Endodermal cell (in vitro differentiated cells): Measurements from ENCODE around the gene HSPA9. TPM values are rescaled to one million over a fixed set of nuclear protein-coding genes. Genes with fewer than 3 reads are reported as not detected.

ENCODE experiments used
- DNase-seq: peaks from one replicate; pipeline ENCODE4 v3.0.0-alpha.2; 2017
- H3K27ac ChIP-seq: 2 replicates; pipeline ENCODE4 v1.5.1; 2013; ENCODE audit warnings: mild to moderate bottlenecking, low read depth, low read length, moderate library complexity
- H3K27me3 ChIP-seq: 2 replicates; pipeline ENCODE4 v1.6.1; 2013; ENCODE audit warnings: mild to moderate bottlenecking, low read length, moderate library complexity; ENCODE audit not compliant: insufficient read depth, control insufficient read depth, poor library complexity, severe bottlenecking
- H3K36me3 ChIP-seq: 2 replicates; pipeline ENCODE4 v1.7.0; 2013; ENCODE audit warnings: mild to moderate bottlenecking, low read length, moderate library complexity; ENCODE audit not compliant: control insufficient read depth, insufficient read depth
- H3K4me1 ChIP-seq: one replicate; pipeline ENCODE4 v1.7.0; 2013; ENCODE audit warnings: low read length; ENCODE audit not compliant: control insufficient read depth, insufficient read depth
- H3K4me3 ChIP-seq: 2 replicates; pipeline ENCODE4 v1.5.1; 2013; ENCODE audit warnings: mild to moderate bottlenecking, low read length, moderate library complexity
- H3K9ac ChIP-seq: 2 replicates; pipeline ENCODE4 v1.6.1; 2013; ENCODE audit warnings: mild to moderate bottlenecking, low read length, moderate library complexity; ENCODE audit not compliant: poor library complexity, severe bottlenecking; ENCODE audit errors: extremely low read depth
- H3K9me3 ChIP-seq: 2 replicates; pipeline ENCODE4 v1.6.1; 2013; ENCODE audit warnings: mild to moderate bottlenecking, low read length, moderate library complexity; ENCODE audit not compliant: control insufficient read depth
- H3K27ac Mint-ChIP-seq: 2 replicates; pipeline ENCODE4 v1.8.0; 2020; ENCODE audit warnings: mixed read lengths
- H3K27me3 Mint-ChIP-seq: 2 replicates; pipeline ENCODE4 v1.8.0; 2021; ENCODE audit warnings: mild to moderate bottlenecking, mixed read lengths; ENCODE audit not compliant: insufficient read depth
- H3K36me3 Mint-ChIP-seq: 2 replicates; pipeline ENCODE4 v1.8.0; 2020; ENCODE audit warnings: low read depth, mixed read lengths
- H3K4me1 Mint-ChIP-seq: 2 replicates; pipeline ENCODE4 v1.8.0; 2020; ENCODE audit warnings: mixed read lengths
- H3K4me3 Mint-ChIP-seq: 2 replicates; pipeline ENCODE4 v1.8.0; 2020; ENCODE audit warnings: mild to moderate bottlenecking, moderate library complexity, mixed read lengths
- H3K9me3 Mint-ChIP-seq: 2 replicates; pipeline ENCODE4 v1.8.0; 2020; ENCODE audit warnings: mild to moderate bottlenecking, mixed read lengths
- CTCF ChIP-seq: fragments of 200-600 bp; sonication (generic); conservative IDR thresholded peaks from 2 replicates; pipeline ENCODE4 v1.5.0; 2021; ENCODE audit warnings: antibody characterized with exemption, mild to moderate bottlenecking
- WGBS, 2 experiments: methylation state at CpG; one replicate each; pipeline versions ENCODE4 v1.1.5 to v1.1.7; 2013; ENCODE audit warnings: missing lambda C conversion rate in 2 of 2, mixed read lengths in 1 of 2; ENCODE audit not compliant: insufficient coverage in 1 of 2, insufficient read length in 1 of 2; 5-methylcytosine and 5-hydroxymethylcytosine counted together
- total RNA-seq, 2 donors: library from RNA; stranded (reverse); fragmentation: NEBNext Ultra II Directional in 1 of 2; extraction: Animal tissue kit (Norgen Biotek cat#: 25700) in 1 of 2; gene quantifications; 2 replicates in 1 of 2; 3 replicates in 1 of 2; pipeline ENCODE4 v1.2.1, GENCODE V29; 2021

The HSPA9 gene
- total RNA-seq, 2 donors from 2014 or later: 201 to 212 TPM

- Mint-ChIP-seq H3K27ac (peak overlapping the region; percentile 70), H3K9me3 (no peaks in the 10 kb centered on the region), H3K4me1 (peaks cover 17% of the 10 kb centered on the region), H3K4me3 (no peak overlapping the region), H3K27me3 (no peaks in the 10 kb centered on the region), H3K36me3 (peaks cover 32% of the 10 kb centered on the region)
- Histone ChIP-seq H3K27ac (no peak overlapping the region), H3K36me3 (peaks cover 58% of the 10 kb centered on the region), H3K4me3 (peak overlapping the region; percentile 94), H3K9ac (no peak overlapping the region), H3K4me1 (peaks cover 11% of the 10 kb centered on the region), H3K27me3 (no peaks in the 10 kb centered on the region), H3K9me3 (no peaks in the 10 kb centered on the region)
- DNase-seq: no peak
- TF ChIP-seq CTCF: no peak
These were observed 35.4 kb downstream of the HSPA9 start for GRCh38 chr5:138539791-138540190.

GRCh38 chr5:138538943-138539627 lies 36.1 kb downstream of the HSPA9 start:
- H3K4me1 Mint-ChIP-seq: peaks cover 10% of the 10 kb centered on the region
- H3K4me3 ChIP-seq: no peak overlapping the region
- H3K36me3 Mint-ChIP-seq: peaks cover 37% of the 10 kb centered on the region
- no peak for TF ChIP-seq CTCF
- no peak overlapping the region for H3K27ac Mint-ChIP-seq
- H3K36me3 ChIP-seq: peaks cover 65% of the 10 kb centered on the region
- no peak overlapping the region for H3K9ac ChIP-seq
- H3K4me3 Mint-ChIP-seq: no peak overlapping the region
- no peak overlapping the region for H3K27ac ChIP-seq
- H3K4me1 ChIP-seq: peaks cover 11% of the 10 kb centered on the region
- H3K27me3 ChIP-seq: no peaks in the 10 kb centered on the region
- no peak for DNase-seq
- no peaks in the 10 kb centered on the region for H3K27me3 Mint-ChIP-seq
- 93% methylated on average over 2 of the region's 2 CpGs; no CpG with 5 or more reads in 1 of the 2 experiments for WGBS, 2 experiments
- no peaks in the 10 kb centered on the region for H3K9me3 Mint-ChIP-seq
- no peaks in the 10 kb centered on the region for H3K9me3 ChIP-seq

- no peaks in the 10 kb centered on the region for H3K9me3 ChIP-seq
- Mint-ChIP-seq H3K4me1 (peaks cover 5% of the 10 kb centered on the region), H3K36me3 (peaks cover 57% of the 10 kb centered on the region), H3K27ac (no peak overlapping the region), H3K4me3 (no peak overlapping the region), H3K27me3 (no peaks in the 10 kb centered on the region), H3K9me3 (no peaks in the 10 kb centered on the region)
- H3K9ac ChIP-seq: no peak overlapping the region
- peaks cover 11% of the 10 kb centered on the region for H3K4me1 ChIP-seq
- no peak overlapping the region for H3K27ac ChIP-seq
- WGBS, 2 experiments: 73 to 85% methylated on average over 2 to 4 of the region's 4 CpGs
- H3K4me3 ChIP-seq: no peak overlapping the region
- peak; percentile 68 for TF ChIP-seq CTCF
- DNase-seq: peak; percentile 61
- peaks cover 87% of the 10 kb centered on the region for H3K36me3 ChIP-seq
- H3K27me3 ChIP-seq: no peaks in the 10 kb centered on the region
These were observed 38.4 kb downstream of the HSPA9 start for GRCh38 chr5:138536665-138537315.
